ENCODE data around the gene APOBEC3G.

- TF ChIP-seq ELF4 (IDR thresholded peaks at IDR 0.05): no peak
- no peak for TF ChIP-seq BHLHE40 (IDR thresholded peaks at IDR 0.05; ENCODE audit: borderline replicate concordance)
- TF ChIP-seq TARDBP (IDR thresholded peaks at IDR 0.05): no peak
- TF ChIP-seq SP1 (IDR thresholded peaks at IDR 0.05): no peak
- no peak for TF ChIP-seq LEF1 (IDR thresholded peaks at IDR 0.05; ENCODE audit: borderline replicate concordance)
- no peak for TF ChIP-seq FOXM1 (IDR thresholded peaks at IDR 0.05; ENCODE audit: borderline replicate concordance)
- TF ChIP-seq CTBP1 (IDR thresholded peaks at IDR 0.05; ENCODE audit: borderline replicate concordance): no peak
- no peak for TF ChIP-seq FOXA1 (IDR thresholded peaks at IDR 0.05)
- no peak for TF ChIP-seq SUZ12 (IDR thresholded peaks at IDR 0.05)
Measured at GRCh38 chr22:39078329-39078728, 1.3 kb downstream of the APOBEC3G start.

Data from HEK293T (cell line).